ENCODE data around the gene FAM170B. TPM values are rescaled to one million over a fixed set of nuclear protein-coding genes. Genes with fewer than 3 reads are reported as not detected.

FAM170B gene
- total and polyA plus RNA-seq, 9 of the 15 experiments (the other 6 are each of a cell fraction or from before 2014, with no cell fraction given) = 0.11 to 0.21 TPM; not detected in 7

DNA sequence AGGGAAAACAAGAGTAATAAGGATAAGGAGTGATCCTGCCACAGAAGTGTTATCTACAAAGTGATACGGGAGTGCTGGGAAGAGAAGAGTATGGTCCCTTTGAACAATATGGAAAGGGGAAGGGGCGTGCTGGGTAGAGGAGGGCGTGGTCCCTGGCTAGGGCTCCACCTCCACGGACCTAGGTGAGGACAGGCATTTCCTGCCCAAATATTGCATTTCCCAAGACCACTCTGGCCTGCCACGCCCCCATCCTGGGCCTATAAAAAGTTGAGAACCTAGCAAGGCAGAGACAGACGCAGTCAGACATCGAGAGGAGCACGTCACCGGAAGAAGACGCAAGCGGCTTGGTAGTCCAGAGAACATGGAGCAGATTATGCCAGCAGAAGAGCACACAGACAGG is 41.3 kb downstream of the FAM170B start (continued):
- TF ChIP-seq AFF1 (IDR thresholded peaks at IDR 0.05; ENCODE audit: low read depth in 1 of 2, partially characterized antibody in 2 of 2) = no peak
- TF ChIP-seq NFYB (IDR thresholded peaks at IDR 0.05; ENCODE audit: extremely low read depth, insufficient read length) = no peak

DNA sequence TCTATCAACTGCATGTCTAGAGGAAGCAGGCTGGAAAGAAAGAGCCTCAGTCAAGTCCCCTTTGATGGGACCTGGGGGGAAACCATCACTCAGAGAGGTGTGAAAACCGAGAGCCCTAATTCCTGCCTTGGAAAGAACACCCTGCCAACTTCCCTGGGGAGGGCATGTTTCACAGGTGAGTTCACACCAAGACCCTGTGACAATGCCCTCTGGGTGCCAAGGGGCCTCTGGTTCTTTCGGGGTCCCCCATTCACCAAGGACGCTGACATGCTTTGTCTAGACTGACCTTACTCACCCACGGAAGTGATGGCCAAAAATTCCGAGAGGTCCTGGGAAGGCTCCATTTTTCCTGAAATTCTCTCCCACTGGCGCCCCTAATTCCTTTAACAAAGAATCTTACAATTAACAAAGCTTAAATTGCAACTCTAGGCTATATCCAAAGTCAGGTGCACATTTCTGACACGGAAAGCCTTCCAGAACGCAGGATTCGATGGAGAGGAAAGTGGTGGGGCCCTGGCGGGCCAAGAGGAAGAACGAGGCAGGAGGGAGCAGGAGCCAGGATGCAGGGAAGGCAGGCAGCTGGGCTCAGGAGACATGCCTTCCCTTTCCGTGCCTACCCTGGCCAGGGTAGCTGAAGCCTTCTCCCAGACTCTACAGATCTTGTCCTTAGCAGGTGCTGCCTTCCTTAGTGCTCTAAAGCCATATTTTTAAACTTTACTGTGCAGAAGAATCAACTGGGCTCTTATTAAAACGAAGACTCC is 42.2 kb downstream of the FAM170B start:
- Histone ChIP-seq H3K9me3 (replicated peaks; ENCODE audit: control insufficient read depth, insufficient read depth, low read depth, low read length) (no peaks in the 10 kb centered on the region; the same call in 1 of the 2 replicates), H3K4me1 (replicated peaks in 1 of 2; ENCODE audit: control insufficient read depth in 2 of 2, insufficient read depth in 2 of 2, low read length in 2 of 2) (no peaks in the 10 kb centered on the region), H3K27ac (ENCODE audit: extremely low read depth, low read depth, low read length) (no peak overlapping the region), H3K4me2 (ENCODE audit: insufficient read depth, low read length) (no peak overlapping the region), H3K9me1 (ENCODE audit: control insufficient read depth, insufficient read depth, low read length) (peaks cover 2% of the 10 kb centered on the region), H3K79me2 (ENCODE audit: control insufficient read depth, insufficient read depth, low read length) (no peaks in the 10 kb centered on the region), H2AFZ (ENCODE audit: low read depth, low read length) (no peak overlapping the region), H3K4me3 (no peak overlapping the region), H3K36me3 (ENCODE audit: control insufficient read depth, insufficient read depth, low read length) (no peaks in the 10 kb centered on the region), H3K9ac (ENCODE audit: insufficient read depth in 1 of 2, low read depth in 2 of 2, low read length in 2 of 2) (no peak overlapping the region), H4K20me1 (replicated peaks; ENCODE audit: control insufficient read depth, insufficient read depth, low read length) (no peaks in the 10 kb centered on the region; the same call in 1 of the 2 replicates), H3K27me3 (ENCODE audit: control insufficient read depth in 2 of 2, insufficient read depth in 2 of 2, low read length in 2 of 2) (no peaks in the 10 kb centered on the region)
- intact Hi-C loops (cut with micrococcal nuclease) (no loop called here), in situ Hi-C loops (cut with MboI) (no loop called here)
- TF ChIP-seq POU5F1 (IDR thresholded peaks at IDR 0.05; ENCODE audit: borderline replicate concordance, low read depth, low read length, partially characterized antibody) (no peak), DPF2 (IDR thresholded peaks at IDR 0.05) (no peak), ZNF583 (CRISPR knock-in tag; IDR thresholded peaks at IDR 0.05) (no peak), SOX6 (IDR thresholded peaks at IDR 0.05) (no peak)
- ATAC-seq (no peak), FAIRE-seq (no peak), DNase-seq (ENCODE audit: extremely low read depth in 1 of 4, low spot score in 3 of 4) (no peak)
- POLR2A ChIA-PET = interaction anchor here (1.1 kb wide), 1 partner anchor 10 kb away, joined by 6 read pairs; no protein-coding TSS in a partner anchor
- CTCF ChIA-PET (ENCODE audit: low intra/inter-chr PET ratio) = no interaction called here
- WGBS (ENCODE audit: insufficient coverage, low coverage, missing lambda C conversion rate) = 38% methylated on average over 13 of the region's 13 CpGs
- no TSS peak for BruUV-seq (replicated peaks)

All from K562 (cell line).